ENCODE results near the gene CDHR3. TPM values are rescaled to one million over a fixed set of nuclear protein-coding genes. Genes with fewer than 3 reads are reported as not detected.

Gene CDHR3
- total RNA-seq, 1 experiment from 2014 or later, result 19.1 TPM

DNA sequence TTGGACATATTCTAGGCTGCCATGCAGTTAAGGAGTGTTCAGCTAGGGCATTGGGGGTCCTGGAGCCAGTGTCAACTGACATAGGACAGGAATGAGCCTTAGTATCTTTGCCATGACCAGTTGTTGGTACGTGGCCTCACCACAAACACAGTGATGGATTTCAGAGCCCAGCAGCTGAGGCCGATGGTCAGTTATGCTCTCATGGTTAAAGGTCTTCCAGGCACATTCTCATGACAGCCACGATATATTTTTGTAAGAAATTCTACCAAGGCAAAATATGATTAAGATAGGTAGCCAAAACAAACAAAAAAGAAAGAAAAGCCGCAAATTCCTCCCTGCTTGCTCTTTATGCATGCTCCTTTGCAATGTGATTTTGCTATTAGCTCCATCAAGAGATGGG, 47.8 kb downstream of the CDHR3 start:
- ChIA-PET POLR2A (no interaction called here), CTCF (interaction anchor here (0.6 to 1.5 kb wide), 3 partner anchors 17 to 76 kb away, joined by 3 to 5 read pairs (median 3); no protein-coding TSS in a partner anchor)
- Mint-ChIP-seq H3K9me3 (peaks cover 30% of the 10 kb centered on the region), H3K27ac (peak overlapping the region; percentile 98; the same call in 1 of the 2 replicates), H3K27me3 (ENCODE audit: low read depth) (peaks cover 24% of the 10 kb centered on the region), H3K4me1 (peaks cover 33% of the 10 kb centered on the region), H3K4me3 (no peak overlapping the region), H3K36me3 (peaks cover 32% of the 10 kb centered on the region)
- TF ChIP-seq SOX15 (CRISPR knock-in tag; IDR thresholded peaks at IDR 0.05), result no peak
- TF ChIP-seq ZNF232 (CRISPR knock-in tag; IDR thresholded peaks at IDR 0.05), result no peak
- TF ChIP-seq, protein P1, sequence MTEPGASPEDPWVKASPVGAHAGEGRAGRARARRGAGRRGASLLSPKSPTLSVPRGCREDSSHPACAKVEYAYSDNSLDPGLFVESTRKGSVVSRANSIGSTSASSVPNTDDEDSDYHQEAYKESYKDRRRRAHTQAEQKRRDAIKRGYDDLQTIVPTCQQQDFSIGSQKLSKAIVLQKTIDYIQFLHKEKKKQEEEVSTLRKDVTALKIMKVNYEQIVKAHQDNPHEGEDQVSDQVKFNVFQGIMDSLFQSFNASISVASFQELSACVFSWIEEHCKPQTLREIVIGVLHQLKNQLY (CRISPR knock-in tag; IDR thresholded peaks at IDR 0.05), result no peak
- no peak for TF ChIP-seq ZNF138 (CRISPR knock-in tag; conservative IDR thresholded peaks at IDR 0.05)
- TF ChIP-seq, protein P2, sequence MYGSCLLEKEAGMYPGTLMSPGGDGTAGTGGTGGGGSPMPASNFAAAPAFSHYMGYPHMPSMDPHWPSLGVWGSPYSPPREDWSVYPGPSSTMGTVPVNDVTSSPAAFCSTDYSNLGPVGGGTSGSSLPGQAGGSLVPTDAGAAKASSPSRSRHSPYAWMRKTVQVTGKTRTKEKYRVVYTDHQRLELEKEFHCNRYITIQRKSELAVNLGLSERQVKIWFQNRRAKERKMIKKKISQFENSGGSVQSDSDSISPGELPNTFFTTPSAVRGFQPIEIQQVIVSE (CRISPR knock-in tag; IDR thresholded peaks at IDR 0.05; ENCODE audit: borderline replicate concordance), result no peak
- no peak for TF ChIP-seq TEAD4 (CRISPR knock-in tag; IDR thresholded peaks at IDR 0.05)
- no peak for TF ChIP-seq ESRRA (CRISPR knock-in tag; IDR thresholded peaks at IDR 0.05; ENCODE audit: borderline replicate concordance)
- TF ChIP-seq, protein P3, sequence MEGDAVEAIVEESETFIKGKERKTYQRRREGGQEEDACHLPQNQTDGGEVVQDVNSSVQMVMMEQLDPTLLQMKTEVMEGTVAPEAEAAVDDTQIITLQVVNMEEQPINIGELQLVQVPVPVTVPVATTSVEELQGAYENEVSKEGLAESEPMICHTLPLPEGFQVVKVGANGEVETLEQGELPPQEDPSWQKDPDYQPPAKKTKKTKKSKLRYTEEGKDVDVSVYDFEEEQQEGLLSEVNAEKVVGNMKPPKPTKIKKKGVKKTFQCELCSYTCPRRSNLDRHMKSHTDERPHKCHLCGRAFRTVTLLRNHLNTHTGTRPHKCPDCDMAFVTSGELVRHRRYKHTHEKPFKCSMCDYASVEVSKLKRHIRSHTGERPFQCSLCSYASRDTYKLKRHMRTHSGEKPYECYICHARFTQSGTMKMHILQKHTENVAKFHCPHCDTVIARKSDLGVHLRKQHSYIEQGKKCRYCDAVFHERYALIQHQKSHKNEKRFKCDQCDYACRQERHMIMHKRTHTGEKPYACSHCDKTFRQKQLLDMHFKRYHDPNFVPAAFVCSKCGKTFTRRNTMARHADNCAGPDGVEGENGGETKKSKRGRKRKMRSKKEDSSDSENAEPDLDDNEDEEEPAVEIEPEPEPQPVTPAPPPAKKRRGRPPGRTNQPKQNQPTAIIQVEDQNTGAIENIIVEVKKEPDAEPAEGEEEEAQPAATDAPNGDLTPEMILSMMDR (IDR thresholded peaks at IDR 0.05), result no peak
- no peak for TF ChIP-seq ELF4 (CRISPR knock-in tag; IDR thresholded peaks at IDR 0.05; ENCODE audit: low read depth)
- TF ChIP-seq CREB1 (CRISPR knock-in tag; IDR thresholded peaks at IDR 0.05), result no peak
- DNase-seq (ENCODE audit: low spot score) (no peak), ATAC-seq (no peak)

DNA sequence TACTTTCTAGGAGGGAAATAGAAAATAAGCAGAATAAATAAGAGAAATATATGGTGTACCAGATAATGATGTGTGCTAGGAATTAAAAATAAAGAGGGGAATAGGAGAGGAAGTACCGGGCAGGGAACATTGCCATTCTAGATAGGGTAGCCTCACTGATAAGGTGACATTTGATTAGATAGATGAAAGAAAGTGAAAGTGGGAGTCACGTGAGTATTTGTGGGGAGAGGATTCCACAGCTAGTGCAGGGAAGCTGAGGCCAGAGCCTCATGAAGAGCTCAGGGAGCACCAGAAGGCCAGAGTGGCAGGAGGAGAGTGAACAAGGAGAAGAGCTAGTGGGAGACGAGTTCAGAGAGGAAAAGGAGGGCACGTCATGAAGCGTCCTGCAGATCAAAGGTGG, 49.1 kb downstream of the CDHR3 start:
- Mint-ChIP-seq H3K4me1 (peaks cover 42% of the 10 kb centered on the region), H3K27ac (no peak overlapping the region), H3K27me3 (ENCODE audit: low read depth) (peaks cover 18% of the 10 kb centered on the region), H3K9me3 (peaks cover 18% of the 10 kb centered on the region), H3K36me3 (peaks cover 19% of the 10 kb centered on the region), H3K4me3 (no peak overlapping the region)
- ChIA-PET CTCF (interaction anchor here (1.5 kb wide), 1 partner anchor 78 kb away, joined by 5 read pairs; no protein-coding TSS in a partner anchor), POLR2A (no interaction called here)
- DNase-seq (ENCODE audit: low spot score), result no peak
- no peak for ATAC-seq
- TF ChIP-seq CREM (CRISPR knock-in tag; IDR thresholded peaks at IDR 0.05) (no peak), SP1 (CRISPR knock-in tag; conservative IDR thresholded peaks at IDR 0.05) (no peak), IRF2 (CRISPR knock-in tag; IDR thresholded peaks at IDR 0.05; ENCODE audit: borderline replicate concordance, low read depth) (no peak), GRHL2 (CRISPR knock-in tag; IDR thresholded peaks at IDR 0.05; ENCODE audit: insufficient replicate concordance, severe bottlenecking) (no peak)
- TF ChIP-seq, protein P4, sequence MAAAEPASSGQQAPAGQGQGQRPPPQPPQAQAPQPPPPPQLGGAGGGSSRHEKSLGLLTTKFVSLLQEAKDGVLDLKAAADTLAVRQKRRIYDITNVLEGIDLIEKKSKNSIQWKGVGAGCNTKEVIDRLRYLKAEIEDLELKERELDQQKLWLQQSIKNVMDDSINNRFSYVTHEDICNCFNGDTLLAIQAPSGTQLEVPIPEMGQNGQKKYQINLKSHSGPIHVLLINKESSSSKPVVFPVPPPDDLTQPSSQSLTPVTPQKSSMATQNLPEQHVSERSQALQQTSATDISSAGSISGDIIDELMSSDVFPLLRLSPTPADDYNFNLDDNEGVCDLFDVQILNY (CRISPR knock-in tag; IDR thresholded peaks at IDR 0.05), result no peak
- TF ChIP-seq, protein P5, sequence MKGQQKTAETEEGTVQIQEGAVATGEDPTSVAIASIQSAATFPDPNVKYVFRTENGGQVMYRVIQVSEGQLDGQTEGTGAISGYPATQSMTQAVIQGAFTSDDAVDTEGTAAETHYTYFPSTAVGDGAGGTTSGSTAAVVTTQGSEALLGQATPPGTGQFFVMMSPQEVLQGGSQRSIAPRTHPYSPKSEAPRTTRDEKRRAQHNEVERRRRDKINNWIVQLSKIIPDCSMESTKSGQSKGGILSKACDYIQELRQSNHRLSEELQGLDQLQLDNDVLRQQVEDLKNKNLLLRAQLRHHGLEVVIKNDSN (CRISPR knock-in tag; IDR thresholded peaks at IDR 0.05), result no peak

DNA sequence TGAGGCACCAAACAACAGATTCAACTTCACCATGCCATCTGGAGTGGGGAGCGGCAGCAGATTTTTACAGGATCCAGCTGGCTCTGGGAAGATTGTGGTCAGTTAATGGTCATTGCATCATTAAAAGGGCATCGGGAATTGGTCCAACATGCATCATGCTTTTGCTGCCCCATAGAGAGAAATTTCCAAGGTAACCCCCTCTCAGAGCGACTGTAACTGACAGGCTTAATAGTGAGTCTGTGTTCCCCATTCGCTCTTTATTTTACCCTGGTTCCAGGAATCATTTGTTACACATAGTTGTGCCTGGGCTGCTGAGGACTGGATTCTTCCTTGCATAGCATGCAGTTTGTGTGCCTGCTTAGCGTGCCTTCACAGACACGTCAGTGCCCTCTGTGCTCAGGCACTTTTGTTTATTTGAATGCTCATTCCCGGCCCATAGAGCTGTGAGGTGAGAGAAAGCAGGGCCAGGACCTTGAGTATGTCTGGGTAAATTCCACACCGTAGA, 49.9 kb downstream of the CDHR3 start:
- peaks cover 42% of the 10 kb centered on the region for H3K4me1 Mint-ChIP-seq
- ChIA-PET POLR2A (no interaction called here), CTCF (interaction anchor here (0.9 to 3.7 kb wide), 3 partner anchors 17 to 79 kb away, joined by 3 to 22 read pairs (median 3); partner anchors contain the start of gene CDHR3)
- TF ChIP-seq CBFB (CRISPR knock-in tag; IDR thresholded peaks at IDR 0.05; ENCODE audit: low read depth) (no peak), EMX1 (CRISPR knock-in tag; IDR thresholded peaks at IDR 0.05) (no peak), HMGA2 (CRISPR knock-in tag; IDR thresholded peaks at IDR 0.05) (no peak), SP1 (CRISPR knock-in tag; conservative IDR thresholded peaks at IDR 0.05) (no peak)
- TF ChIP-seq, protein P6, sequence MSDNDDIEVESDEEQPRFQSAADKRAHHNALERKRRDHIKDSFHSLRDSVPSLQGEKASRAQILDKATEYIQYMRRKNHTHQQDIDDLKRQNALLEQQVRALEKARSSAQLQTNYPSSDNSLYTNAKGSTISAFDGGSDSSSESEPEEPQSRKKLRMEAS (CRISPR knock-in tag; IDR thresholded peaks at IDR 0.05), result no peak
- DNase-seq (ENCODE audit: low spot score), result no peak
- H3K27me3 Mint-ChIP-seq (ENCODE audit: low read depth), result peaks cover 13% of the 10 kb centered on the region
- no peak for ATAC-seq
- H3K27ac Mint-ChIP-seq, result no peak overlapping the region
- H3K9me3 Mint-ChIP-seq, result peaks cover 10% of the 10 kb centered on the region
- H3K4me3 Mint-ChIP-seq, result no peak overlapping the region
- peaks cover 11% of the 10 kb centered on the region for H3K36me3 Mint-ChIP-seq
